ENCODE measurements around the gene PRSS48.
"Not testable (repeated sequence)": the region's sequence is repeated elsewhere in the genome, so short reads cannot be mapped to it uniquely, and the experiment has no call there.

Gene PRSS48, protein sequence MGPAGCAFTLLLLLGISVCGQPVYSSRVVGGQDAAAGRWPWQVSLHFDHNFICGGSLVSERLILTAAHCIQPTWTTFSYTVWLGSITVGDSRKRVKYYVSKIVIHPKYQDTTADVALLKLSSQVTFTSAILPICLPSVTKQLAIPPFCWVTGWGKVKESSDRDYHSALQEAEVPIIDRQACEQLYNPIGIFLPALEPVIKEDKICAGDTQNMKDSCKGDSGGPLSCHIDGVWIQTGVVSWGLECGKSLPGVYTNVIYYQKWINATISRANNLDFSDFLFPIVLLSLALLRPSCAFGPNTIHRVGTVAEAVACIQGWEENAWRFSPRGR

DNA sequence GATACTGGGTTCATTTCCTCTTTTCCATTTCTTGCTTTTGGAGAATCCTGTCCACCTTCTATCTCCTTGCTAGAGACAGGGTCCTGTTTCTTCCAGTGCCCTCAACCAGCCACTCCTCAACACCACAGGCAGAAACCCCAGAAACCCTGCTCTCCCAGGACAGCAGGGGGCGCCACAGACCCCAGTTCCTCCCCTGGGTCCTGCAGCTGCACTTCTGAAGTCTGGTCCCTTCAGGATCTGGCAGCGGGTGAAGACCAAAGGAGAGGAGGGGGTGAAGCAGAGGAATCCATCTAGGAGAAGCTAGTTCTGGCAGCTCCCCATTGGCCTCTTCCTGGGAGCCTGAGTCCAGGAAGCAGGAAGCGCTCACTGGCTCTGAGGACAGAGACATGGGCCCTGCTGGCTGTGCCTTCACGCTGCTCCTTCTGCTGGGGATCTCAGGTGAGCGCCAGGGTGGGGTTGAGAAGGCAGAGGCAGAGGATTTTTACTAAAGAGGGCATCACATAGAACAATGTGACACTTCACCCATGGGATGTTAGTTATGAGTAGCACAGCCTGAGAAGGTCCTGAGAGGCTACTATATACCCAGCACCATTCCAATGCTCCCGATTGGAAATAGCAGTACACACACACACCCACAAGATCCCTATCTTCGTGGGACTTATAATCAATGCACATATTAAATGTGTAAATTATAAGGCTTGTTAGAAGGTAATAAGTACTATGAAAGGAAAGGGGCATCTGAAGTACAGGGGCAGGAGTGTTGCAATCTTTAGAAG lies at the start of gene PRSS48:
PRSS48 (plus strand) TSS at position 375 of the 776 bp plus-strand sequence; CDS start at position 387, 12 bp downstream.
- DNase-seq (ENCODE audit: low spot score), result no peak

- no peak for DNase-seq (ENCODE audit: low spot score)
Observed at GRCh38 chr4:151227172-151227571, 49.8 kb upstream of the PRSS48 start.

- DNase-seq (ENCODE audit: low spot score), result no peak
Observed at GRCh38 chr4:151227731-151228130, 49.2 kb upstream of the PRSS48 start.

DNA sequence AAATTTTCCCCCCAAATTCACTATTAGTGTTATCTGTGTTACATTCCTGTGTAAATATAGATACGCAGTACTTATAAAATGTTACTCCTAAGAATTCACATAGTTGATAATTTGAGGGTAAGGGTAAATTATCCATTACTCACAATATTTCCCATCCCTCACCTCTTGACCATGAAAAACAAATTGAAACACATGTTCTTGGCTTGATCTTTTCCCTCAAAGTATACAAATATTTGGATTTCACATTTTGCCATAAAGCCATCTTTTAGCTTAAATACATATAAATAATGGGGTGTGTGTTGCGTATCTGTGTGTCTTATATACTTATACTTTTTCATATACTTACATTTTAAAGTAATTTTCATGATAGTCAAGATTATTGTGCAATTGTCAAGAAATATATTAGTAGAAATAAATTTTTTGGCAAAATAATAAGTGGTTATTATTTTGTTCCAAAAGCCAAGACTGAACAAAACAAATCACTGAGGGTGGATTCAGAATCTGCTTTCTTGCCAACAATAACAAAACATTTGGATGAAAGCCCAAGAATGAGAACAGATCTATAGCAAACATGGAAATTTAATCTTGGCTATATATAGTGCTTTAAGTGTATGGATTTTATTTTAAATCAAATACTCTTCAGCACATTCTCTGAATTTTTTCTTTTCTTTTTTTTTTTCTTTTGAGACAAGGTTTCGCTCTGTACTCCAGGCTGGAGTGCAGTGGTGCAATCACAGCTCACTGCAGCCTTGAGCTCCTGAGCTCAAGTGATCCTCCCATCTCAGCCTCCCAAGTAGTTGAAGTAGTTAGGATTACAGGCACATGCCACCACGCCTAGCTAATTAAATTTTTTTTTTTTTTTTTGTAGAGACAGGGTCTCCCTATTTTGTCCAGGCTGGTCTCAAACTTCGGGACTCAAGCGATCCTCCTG lies 48.5 kb upstream of the PRSS48 start:
- DNase-seq (ENCODE audit: low spot score), result no peak

GRCh38 chr4:151231915-151232595 lies 44.9 kb upstream of the PRSS48 start:
- no peak for DNase-seq (ENCODE audit: low spot score)

- no peak for DNase-seq (ENCODE audit: low spot score)
Observed at GRCh38 chr4:151233600-151233999, 43.4 kb upstream of the PRSS48 start.

- DNase-seq (ENCODE audit: low spot score), result not testable (repeated sequence)
Observed at GRCh38 chr4:151235373-151235772, 41.6 kb upstream of the PRSS48 start.

GRCh38 chr4:151236036-151236435 lies 40.9 kb upstream of the PRSS48 start:
- DNase-seq (ENCODE audit: low spot score), result no peak

DNA sequence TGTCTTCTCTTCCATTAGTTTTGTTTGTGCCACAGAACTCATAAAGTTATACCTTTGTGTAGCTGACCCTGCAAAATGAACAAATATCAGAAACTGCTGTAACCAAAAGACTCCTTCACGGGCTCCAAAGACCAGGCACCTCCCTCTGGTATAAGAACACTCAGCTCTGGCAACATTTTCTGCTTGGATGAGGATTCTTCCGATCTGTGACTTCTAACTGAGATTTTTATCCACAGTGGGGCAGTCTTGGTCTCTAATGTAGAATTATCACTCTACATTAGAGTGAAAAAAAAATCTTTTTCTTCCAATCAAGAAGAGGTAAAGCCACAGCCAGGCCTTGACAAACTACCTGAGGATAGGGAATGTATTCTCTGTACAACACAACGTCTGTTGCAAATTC lies 38.5 kb upstream of the PRSS48 start:
- DNase-seq (ENCODE audit: low spot score), result no peak

DNA sequence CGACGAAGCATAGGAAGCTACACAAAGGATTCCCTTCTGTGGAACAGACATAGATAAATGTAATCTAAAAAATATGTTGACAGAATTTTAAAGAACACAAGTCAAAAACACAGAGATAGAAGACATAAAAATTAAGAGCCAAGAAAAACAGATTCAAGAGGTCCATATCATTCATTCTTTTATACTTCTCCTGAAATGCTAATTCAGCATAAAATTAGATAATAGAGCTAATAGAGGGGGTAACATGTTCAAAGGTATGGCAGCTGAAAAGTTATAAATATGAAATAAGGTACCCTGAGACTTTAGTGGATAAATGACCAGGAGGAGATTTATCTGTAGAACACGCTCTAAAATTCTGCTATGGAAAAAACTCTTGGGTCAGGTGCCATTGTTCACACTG lies 37.4 kb upstream of the PRSS48 start:
- no peak for DNase-seq (ENCODE audit: low spot score)

DNA sequence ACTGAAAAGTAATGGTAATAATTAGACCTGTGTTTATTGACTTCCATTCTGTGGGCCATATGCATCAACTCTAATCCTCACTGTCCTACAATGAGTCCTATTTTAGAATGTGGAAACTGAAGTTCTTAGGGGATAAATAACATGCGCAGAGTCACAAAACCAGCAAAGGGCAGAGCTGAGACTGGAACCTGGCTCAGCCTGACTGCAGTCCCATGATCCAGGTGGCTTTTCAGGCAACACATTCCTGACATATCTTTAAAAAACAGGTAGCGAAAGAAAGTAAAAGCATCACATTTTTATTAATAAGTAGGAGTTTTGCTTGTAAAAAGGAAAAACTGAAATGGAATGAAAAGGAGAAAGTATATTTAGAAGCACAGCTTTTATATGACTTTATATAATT lies 34.7 kb upstream of the PRSS48 start:
- no peak for DNase-seq (ENCODE audit: low spot score)

GRCh38 chr4:151246742-151247141 lies 30.2 kb upstream of the PRSS48 start:
- DNase-seq (ENCODE audit: low spot score), result no peak

DNA sequence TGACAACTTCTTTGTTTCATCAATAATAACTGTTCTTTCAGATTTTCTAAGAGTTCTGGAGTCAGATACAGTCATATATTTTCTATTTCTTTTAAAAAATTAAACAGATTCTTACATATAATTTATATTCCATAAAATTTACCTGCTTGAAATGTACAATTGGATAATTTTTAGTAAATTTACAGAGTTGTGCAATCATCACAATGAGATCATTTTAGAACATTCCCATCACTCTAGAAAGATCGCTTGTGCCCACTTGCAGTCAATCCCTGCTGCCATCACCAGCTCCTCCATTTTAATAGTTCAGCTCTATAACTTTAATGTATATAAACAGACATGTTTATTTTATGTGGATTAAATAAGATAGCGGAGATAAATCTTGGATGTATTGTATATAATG lies 29.6 kb upstream of the PRSS48 start:
- no peak for DNase-seq (ENCODE audit: low spot score)

DNA sequence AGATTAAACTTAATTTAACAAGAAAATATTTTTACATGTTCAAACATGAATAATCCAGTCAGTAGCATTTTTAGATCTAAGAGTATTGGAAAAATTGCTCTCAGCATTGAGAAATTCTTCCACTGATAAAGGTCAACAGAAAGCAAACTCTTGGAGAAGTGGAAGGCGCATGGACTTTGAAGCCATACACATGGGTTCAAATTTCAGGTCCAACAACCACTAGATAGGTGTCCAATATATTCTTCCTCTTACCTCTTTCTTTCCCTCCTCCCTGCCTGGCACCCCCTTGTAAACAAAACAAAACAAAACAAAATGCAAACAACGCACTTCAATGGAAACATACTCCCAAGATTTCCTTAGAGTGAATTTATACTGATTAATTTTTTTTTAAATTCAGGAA lies 28.4 kb upstream of the PRSS48 start:
- no peak for DNase-seq (ENCODE audit: low spot score)

DNA sequence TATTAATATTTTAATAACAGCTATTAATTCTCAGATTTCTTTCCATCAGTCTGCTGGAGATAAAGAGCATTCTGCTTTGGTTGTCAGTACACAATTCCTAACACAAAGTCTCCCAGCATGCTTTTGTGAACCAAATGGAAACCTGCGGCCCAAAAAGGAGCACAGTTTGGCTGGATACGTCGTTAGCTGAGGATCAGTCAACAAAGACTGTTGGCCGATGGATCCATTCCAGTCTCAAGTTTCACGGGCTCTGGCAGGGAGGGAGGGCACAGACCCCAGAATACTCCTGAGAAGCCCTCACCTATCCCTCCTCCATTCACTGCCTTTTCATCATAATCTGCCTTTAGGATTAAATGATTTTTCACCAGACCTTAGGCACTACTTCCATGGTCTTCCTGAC lies 26.3 kb upstream of the PRSS48 start:
- DNase-seq (ENCODE audit: low spot score), result no peak

- no peak for DNase-seq (ENCODE audit: low spot score)
Observed at GRCh38 chr4:151251603-151252304, 25.2 kb upstream of the PRSS48 start.

DNA sequence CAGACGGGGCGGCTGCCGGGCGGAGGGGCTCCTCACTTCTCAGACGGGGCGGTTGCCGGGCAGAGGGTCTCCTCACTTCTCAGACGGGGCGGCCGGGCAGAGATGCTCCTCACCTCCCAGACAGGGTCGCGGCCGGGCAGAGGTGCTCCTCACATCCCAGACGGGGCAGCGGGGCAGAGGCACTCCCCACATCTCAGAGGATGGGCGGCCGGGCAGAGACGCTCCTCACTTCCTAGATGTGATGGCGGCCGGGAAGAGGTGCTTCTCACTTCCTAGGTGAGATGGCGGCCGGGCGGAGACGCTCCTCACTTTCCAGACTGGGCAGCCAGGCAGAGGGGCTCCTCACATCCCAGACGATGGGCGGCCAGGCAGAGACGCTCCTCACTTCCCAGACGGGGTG lies 21.7 kb upstream of the PRSS48 start:
- DNase-seq (ENCODE audit: low spot score), result not testable (repeated sequence)

GRCh38 chr4:151255680-151256079 lies 21.3 kb upstream of the PRSS48 start:
- DNase-seq (ENCODE audit: low spot score), result not testable (repeated sequence)

DNA sequence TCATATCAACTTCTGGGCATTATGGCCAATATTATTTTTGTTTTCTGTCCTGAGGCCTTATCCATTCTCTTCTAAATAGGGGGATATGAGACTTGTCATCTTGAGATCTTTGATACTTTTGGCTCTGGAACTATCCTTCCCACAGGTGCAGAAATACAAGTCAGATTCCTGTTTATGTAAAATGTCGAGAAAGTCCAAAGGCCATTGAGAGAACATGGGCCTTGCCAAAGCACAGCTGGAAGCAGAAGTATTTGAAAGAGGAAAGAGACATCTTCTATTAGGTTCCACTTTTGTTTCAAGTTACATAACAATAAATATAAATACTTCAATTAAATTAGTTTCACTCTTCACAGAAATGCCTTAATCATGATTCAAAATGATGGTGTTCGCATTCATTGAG lies 20.8 kb upstream of the PRSS48 start:
- DNase-seq (ENCODE audit: low spot score), result no peak

- no peak for DNase-seq (ENCODE audit: low spot score)
Observed at GRCh38 chr4:151257704-151258103, 19.3 kb upstream of the PRSS48 start.

GRCh38 chr4:151259752-151260151 lies 17.2 kb upstream of the PRSS48 start:
- no peak for DNase-seq (ENCODE audit: low spot score)

All from CD4-positive, alpha-beta T cell treated with Interleukin-6 at 100 ng/mL for 8 hours (primary cell).